ENCODE results near the gene IL17RB.

GRCh38 chr3:53881691-53882593 lies 35.6 kb downstream of the IL17RB start, which contains the start of gene ACTR8:
- TF ChIP-seq CTCF (conservative IDR thresholded peaks at IDR 0.05; ENCODE audit: low read depth, low read length) (no peak), EZH2 (IDR thresholded peaks at IDR 0.05; ENCODE audit: borderline replicate concordance, low read depth, low read length, poor library complexity, severe bottlenecking) (no peak)
